PC-9 (cell line): Measurements from ENCODE around the gene PCDHGB7.

Experiments used
- CTCF ChIP-seq: fragments of 200-600 bp; sonication (generic); conservative IDR thresholded peaks from 2 replicates; pipeline ENCODE4 v1.6.1; 2017; ENCODE audit warnings: mixed run types, antibody characterized with exemption, mild to moderate bottlenecking, moderate library complexity
- EZH2 ChIP-seq: fragments of 200-600 bp; sonication (generic); IDR thresholded peaks from 2 replicates; pipeline ENCODE4 v1.8.0; 2017; ENCODE audit warnings: antibody characterized with exemption, low read depth

- TF ChIP-seq EZH2 (no peak), CTCF (peak; percentile 46; the same call in 1 of the 2 replicates)
Observed at GRCh38 chr5:141373673-141374317, 43.7 kb upstream of the PCDHGB7 start, which contains the start of gene PCDHGA6.
